Upper lobe of left lung (tissue), 6 donors: ENCODE data around the gene COL6A2. TPM values are rescaled to one million over a fixed set of nuclear protein-coding genes. Genes with fewer than 3 reads are reported as not detected.
A peak's percentile ranks its signal among the peaks of the same experiment; 100 is the strongest.

Experiments used
- ATAC-seq, 2 donors: fragments of 200-7000 bp; cut with Tn5 transposase; one replicate each; pipeline ENCODE4 v1.9.1; 2022; ENCODE audit warnings: mild to moderate bottlenecking in 2 of 2, moderate library complexity in 2 of 2; ENCODE audit not compliant: low FRiP score in 2 of 2
- DNase-seq, 2 donors: peaks; one replicate each; pipeline ENCODE4 v3.0.0-alpha.2; 2019 to 2020
- H3K27ac ChIP-seq, 4 donors: fragments of 200-600 bp; sonication (generic); one replicate each; pipeline ENCODE4 v1.5.1; 2016 to 2019
- H3K27me3 ChIP-seq, 4 donors: fragments of 200-600 bp; sonication (generic); one replicate each; pipeline ENCODE4 v1.5.1; 2017 to 2019
- H3K36me3 ChIP-seq, 4 donors: fragments of 200-600 bp; sonication (generic); one replicate each; pipeline ENCODE4 v1.5.1; 2016 to 2019
- H3K4me1 ChIP-seq, 4 donors: fragments of 200-600 bp; sonication (generic); one replicate each; pipeline ENCODE4 v1.5.1; 2018 to 2019
- H3K4me3 ChIP-seq, 4 donors: fragments of 200-600 bp; sonication (generic); one replicate each; pipeline ENCODE4 v1.5.1; 2017 to 2019; ENCODE audit warnings: mild to moderate bottlenecking in 2 of 4, moderate library complexity in 1 of 4
- H3K9me3 ChIP-seq, 4 donors: fragments of 200-600 bp; sonication (generic); one replicate each; pipeline ENCODE4 v1.5.1; 2018 to 2019
- EP300 ChIP-seq, 4 donors: sonication (generic); formaldehyde crosslinking; IDR thresholded peaks; one replicate each; pipeline ENCODE4 v1.5.1; 2017; ENCODE audit warnings: antibody characterized with exemption in 4 of 4, control low read depth in 2 of 4
- POLR2A ChIP-seq, 4 donors: fragments of 450-650 bp; IDR thresholded peaks; one replicate each; pipeline ENCODE4 v1.5.1; 2016 to 2017; ENCODE audit warnings: antibody characterized with exemption in 4 of 4, mild to moderate bottlenecking in 2 of 4
- POLR2AphosphoS5 ChIP-seq, 2 donors: sonication (generic); formaldehyde crosslinking; IDR thresholded peaks; one replicate each; pipeline ENCODE4 v1.5.1; 2017; ENCODE audit warnings: antibody characterized with exemption in 2 of 2
- WGBS, 2 donors: methylation state at CpG; one replicate each; pipeline ENCODE4 v1.1.5; 2017 to 2018; 5-methylcytosine and 5-hydroxymethylcytosine counted together
- total RNA-seq, 6 donors: library from RNA; depleted of rRNA in 4 of 6; stranded (reverse); fragments of >200 nt in 4 of 6; gene quantifications; one replicate each; pipeline versions ENCODE4 v1.1.0 to v1.2.1, GENCODE V29; 2016 to 2021
- TF ChIP-seq, protein P1 (sequence below), 6 experiments: fragments of 450-650 bp in 4 of 6; fragments of 200-600 bp in 2 of 6; sonication (generic) in 2 of 6; IDR thresholded peaks; one replicate each; pipeline ENCODE4 v1.5.1; 2016 to 2019; ENCODE audit warnings: antibody characterized with exemption in 6 of 6
- donor health status: DM: no; HTN: no; CAD: no; lungs with moderate emphysema.
- donor health status: DM: no; HTN: yes; CAD: no; lungs with severe emphysema.

The COL6A2 gene
- total RNA-seq, 6 donors from 2014 or later, result 105 to 522 (median 304) TPM

DNA sequence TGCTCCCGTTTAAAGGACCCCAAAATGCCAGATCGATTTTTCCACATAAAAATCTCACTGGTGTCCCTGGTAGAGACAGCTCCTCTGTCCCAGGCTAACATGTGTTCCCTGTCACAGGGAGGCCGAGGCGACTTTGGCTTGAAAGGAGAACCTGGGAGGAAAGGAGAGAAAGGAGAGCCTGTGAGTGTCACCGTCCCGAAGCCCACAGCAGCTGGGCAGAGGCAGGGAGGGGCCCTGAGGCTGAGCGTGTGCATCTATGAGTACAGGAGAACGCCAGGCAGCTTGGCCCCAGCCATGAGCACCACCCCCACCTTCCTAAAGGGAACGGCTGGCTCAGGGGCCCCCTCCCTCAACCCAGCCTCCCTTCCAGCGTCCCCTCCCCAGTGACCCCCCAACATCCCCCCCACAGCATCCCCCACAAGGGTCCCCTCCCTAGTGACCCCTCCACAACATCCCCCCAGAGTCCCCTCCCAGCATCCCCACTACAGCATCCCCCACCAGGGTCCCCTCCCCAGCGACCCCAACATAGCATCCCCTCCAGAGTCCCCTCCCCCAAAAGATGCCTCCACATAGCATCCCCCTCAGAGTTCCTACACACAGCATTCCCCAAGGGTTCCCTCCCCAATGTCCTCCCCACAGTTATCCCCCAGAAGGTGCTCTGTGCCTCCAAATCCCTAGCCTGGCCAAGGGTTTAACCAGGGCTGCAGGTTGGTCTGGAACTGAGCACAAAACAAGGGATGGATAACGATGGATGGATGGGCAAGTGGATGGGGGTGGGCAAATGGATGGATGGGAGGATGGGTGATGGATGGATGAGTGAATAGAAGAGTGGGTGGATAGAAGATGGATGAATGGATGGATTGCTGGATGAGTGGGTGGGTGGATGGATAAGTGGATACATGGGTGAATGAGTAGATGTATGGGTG, 25.1 kb downstream of the COL6A2 start:
- peaks cover 0 to 79% (median 38%) of the 10 kb centered on the region in 4 donors for H3K36me3 ChIP-seq
- TF ChIP-seq POLR2AphosphoS5 (IDR thresholded peaks at IDR 0.05) (no peak), EP300 (IDR thresholded peaks at IDR 0.05) (no peak), POLR2A (IDR thresholded peaks at IDR 0.05) (no peak)
- TF ChIP-seq, protein P1, sequence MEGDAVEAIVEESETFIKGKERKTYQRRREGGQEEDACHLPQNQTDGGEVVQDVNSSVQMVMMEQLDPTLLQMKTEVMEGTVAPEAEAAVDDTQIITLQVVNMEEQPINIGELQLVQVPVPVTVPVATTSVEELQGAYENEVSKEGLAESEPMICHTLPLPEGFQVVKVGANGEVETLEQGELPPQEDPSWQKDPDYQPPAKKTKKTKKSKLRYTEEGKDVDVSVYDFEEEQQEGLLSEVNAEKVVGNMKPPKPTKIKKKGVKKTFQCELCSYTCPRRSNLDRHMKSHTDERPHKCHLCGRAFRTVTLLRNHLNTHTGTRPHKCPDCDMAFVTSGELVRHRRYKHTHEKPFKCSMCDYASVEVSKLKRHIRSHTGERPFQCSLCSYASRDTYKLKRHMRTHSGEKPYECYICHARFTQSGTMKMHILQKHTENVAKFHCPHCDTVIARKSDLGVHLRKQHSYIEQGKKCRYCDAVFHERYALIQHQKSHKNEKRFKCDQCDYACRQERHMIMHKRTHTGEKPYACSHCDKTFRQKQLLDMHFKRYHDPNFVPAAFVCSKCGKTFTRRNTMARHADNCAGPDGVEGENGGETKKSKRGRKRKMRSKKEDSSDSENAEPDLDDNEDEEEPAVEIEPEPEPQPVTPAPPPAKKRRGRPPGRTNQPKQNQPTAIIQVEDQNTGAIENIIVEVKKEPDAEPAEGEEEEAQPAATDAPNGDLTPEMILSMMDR (IDR thresholded peaks at IDR 0.05), result no peak
- 89 to 92% methylated on average over 11 of the region's 12 CpGs for WGBS, 2 donors
- no peaks in the 10 kb centered on the region for H3K27me3 ChIP-seq
- ATAC-seq, result no peak
- no peak overlapping the region for H3K27ac ChIP-seq
- H3K4me1 ChIP-seq, result no peaks in the 10 kb centered on the region
- peak in 1 of 2 donors; percentile 12 for DNase-seq
- no peaks in the 10 kb centered on the region for H3K9me3 ChIP-seq
- H3K4me3 ChIP-seq, result no peak overlapping the region

DNA sequence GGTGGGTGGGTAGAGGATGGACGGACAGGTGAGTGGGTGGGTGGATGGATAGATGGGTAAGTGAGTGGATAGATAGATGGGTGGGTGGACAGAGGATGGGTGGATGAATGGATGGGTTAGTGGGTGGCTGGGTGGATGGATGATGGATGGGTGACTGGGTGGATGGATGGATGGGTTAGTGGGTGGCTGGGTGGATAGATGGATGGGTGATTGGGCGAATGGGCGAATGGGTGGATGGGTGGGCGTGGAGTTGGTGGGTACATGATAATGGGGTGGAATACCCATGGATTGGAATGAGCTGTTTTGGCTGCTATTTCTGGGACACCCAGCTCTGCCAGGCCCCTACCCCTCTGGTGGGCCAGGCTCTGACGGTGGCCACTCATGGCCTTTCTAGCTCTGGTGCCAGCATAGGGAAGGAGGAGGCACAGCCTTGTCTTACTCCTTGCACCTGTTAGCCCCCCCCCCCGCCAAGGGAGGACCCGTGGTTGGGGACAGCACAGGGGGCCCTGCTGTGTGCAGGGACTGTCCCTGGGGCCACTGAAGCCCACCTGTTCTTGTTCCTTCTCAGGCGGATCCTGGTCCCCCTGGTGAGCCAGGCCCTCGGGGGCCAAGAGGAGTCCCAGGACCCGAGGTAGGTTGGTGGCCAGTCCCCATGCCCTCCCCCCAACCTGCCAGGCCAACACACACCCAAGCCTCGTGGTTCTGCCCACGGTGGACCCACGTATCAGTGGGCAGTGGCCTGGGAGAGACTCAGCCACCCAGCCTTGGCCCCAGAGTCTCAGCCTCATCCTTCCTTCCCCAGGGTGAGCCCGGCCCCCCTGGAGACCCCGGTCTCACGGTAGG, 26.4 kb downstream of the COL6A2 start:
- no peaks in the 10 kb centered on the region for H3K27me3 ChIP-seq
- DNase-seq (peak; percentile 16 to 63), ATAC-seq (no peak)
- H3K4me1 ChIP-seq, result no peaks in the 10 kb centered on the region
- peaks cover 0 to 73% (median 34%) of the 10 kb centered on the region in 4 donors for H3K36me3 ChIP-seq
- no peaks in the 10 kb centered on the region for H3K9me3 ChIP-seq
- WGBS, 2 donors, result 91 to 95% methylated on average over 12 of the region's 16 CpGs
- TF ChIP-seq, protein P1 (IDR thresholded peaks at IDR 0.05), result no peak
- TF ChIP-seq POLR2A (IDR thresholded peaks at IDR 0.05) (no peak), POLR2AphosphoS5 (IDR thresholded peaks at IDR 0.05) (no peak), EP300 (IDR thresholded peaks at IDR 0.05) (no peak)
- no peak overlapping the region for H3K27ac ChIP-seq
- no peak overlapping the region for H3K4me3 ChIP-seq

DNA sequence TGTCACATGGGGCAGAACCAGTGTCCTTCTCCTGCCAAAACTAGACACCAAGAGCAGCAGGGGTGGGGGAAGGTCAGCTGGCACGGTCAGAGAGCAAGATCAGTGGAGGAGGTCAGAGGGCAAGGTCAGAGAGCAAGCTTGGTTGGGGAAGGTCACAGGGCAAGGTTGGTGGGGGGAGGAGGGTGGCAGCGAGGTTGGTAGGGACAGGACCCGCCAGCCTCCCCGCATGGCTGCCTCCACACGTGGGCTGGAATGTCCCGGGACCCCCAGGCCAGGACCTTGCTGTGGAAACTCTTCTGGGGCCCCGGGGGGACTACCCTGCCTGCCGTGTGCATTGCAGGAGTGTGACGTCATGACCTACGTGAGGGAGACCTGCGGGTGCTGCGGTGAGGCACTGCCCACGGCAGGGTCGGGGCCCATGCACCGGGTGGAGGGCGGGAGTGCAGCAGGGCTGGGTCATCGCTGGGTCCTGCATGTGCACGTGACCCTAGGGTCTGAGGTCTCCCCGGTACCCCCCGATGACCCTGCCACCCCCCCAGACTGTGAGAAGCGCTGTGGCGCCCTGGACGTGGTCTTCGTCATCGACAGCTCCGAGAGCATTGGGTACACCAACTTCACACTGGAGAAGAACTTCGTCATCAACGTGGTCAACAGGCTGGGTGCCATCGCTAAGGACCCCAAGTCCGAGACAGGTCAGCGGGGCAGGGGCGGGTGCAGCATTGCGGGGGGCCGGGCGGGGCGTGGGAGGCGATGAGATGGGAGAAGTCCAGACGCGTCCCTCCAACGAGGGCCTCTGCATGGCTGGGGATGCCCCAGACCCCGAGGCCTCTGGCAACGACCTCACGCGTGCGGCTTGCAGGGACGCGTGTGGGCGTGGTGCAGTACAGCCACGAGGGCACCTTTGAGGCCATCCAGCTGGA, 27.3 kb downstream of the COL6A2 start:
- 85 to 91% methylated on average over 29 to 37 of the region's 49 CpGs for WGBS, 2 donors
- ATAC-seq (no peak), DNase-seq (peak; percentile 18 to 82)
- Histone ChIP-seq H3K27me3 (no peaks in the 10 kb centered on the region), H3K27ac (no peak overlapping the region), H3K9me3 (no peaks in the 10 kb centered on the region), H3K4me3 (no peak overlapping the region), H3K4me1 (no peaks in the 10 kb centered on the region), H3K36me3 (peaks cover 0 to 66% (median 30%) of the 10 kb centered on the region in 4 donors)
- TF ChIP-seq, protein P1 (IDR thresholded peaks at IDR 0.05), result no peak
- TF ChIP-seq POLR2AphosphoS5 (IDR thresholded peaks at IDR 0.05) (no peak), POLR2A (IDR thresholded peaks at IDR 0.05) (no peak), EP300 (IDR thresholded peaks at IDR 0.05) (no peak)

DNA sequence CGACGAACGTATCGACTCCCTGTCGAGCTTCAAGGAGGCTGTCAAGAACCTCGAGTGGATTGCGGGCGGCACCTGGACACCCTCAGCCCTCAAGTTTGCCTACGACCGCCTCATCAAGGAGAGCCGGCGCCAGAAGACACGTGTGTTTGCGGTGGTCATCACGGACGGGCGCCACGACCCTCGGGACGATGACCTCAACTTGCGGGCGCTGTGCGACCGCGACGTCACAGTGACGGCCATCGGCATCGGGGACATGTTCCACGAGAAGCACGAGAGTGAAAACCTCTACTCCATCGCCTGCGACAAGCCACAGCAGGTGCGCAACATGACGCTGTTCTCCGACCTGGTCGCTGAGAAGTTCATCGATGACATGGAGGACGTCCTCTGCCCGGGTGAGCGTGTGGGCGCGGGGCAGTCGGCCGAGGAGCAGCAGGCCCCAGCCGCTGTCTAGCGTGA, 28.0 kb downstream of the COL6A2 start:
- Histone ChIP-seq H3K27ac (no peak overlapping the region), H3K36me3 (peaks cover 0 to 59% (median 26%) of the 10 kb centered on the region in 4 donors), H3K9me3 (no peaks in the 10 kb centered on the region), H3K27me3 (no peaks in the 10 kb centered on the region), H3K4me1 (no peaks in the 10 kb centered on the region), H3K4me3 (no peak overlapping the region)
- no peak for ATAC-seq
- DNase-seq, result peak; percentile 19 to 84
- TF ChIP-seq POLR2A (IDR thresholded peaks at IDR 0.05) (no peak), EP300 (IDR thresholded peaks at IDR 0.05) (no peak), POLR2AphosphoS5 (IDR thresholded peaks at IDR 0.05) (no peak)
- TF ChIP-seq, protein P1 (IDR thresholded peaks at IDR 0.05), result no peak
- WGBS, 2 donors, result 86 to 90% methylated on average over 36 to 44 of the region's 47 CpGs
